GM10266 (cell line): ENCODE data around the gene OPA3.
"Not testable (repeated sequence)": the region's sequence is repeated elsewhere in the genome, so short reads cannot be mapped to it uniquely, and the experiment has no call there.

Source experiments
- DNase-seq: peaks from one replicate; pipeline ENCODE4 v3.0.0; 2012; ENCODE audit errors: extremely low spot score
- TF ChIP-seq, protein P1 (sequence below): IDR thresholded peaks from 2 replicates; pipeline ENCODE4 v1.5.1; 2012; ENCODE audit warnings: mild to moderate bottlenecking, low read depth; ENCODE audit not compliant: control insufficient read depth, insufficient read depth; ENCODE audit errors: missing control alignments

The OPA3 gene

DNA sequence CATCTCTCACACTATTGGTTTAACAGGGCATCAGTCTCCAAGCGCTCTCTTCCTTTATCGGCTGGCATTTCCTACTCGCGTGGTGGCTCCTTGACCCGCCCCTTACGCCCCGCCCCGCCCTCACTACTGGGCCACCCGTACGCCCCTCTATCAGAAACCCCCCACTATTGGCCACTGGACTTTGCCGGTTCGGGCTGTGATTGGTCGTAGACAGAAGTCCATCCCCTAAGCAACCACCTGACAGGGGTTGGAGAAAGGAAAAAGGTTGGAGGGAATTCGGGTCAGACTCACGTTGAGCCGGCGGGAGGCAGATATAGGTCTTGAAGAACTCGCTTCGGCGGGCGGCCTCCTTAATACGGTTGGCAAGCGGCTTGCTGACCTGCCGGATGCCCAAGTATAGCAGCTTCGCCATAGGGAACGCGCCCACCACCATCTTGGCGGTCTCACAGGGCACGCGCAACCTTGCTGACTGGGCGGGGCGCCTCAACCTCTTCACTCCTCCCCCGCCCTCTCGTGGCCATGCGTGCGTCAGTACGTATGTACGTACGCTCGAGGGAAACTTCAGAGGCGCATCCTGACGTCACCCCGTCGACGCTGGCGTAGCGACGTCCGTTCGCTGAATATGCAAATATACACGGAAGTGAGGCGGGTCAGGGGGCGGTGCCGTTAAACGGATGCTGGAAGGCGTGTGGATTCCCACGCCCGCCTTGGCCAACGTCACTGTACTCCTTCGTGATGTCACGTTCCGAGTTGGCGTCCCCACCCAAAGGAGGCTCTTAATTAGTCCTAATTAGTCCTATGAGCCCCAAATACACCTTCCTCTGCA lies at the start of gene OPA3:
Gene OPA3, minus strand, starts transcription at position 471 of the 826 bp plus-strand sequence. Its CDS starts 38 bp downstream, at position 433.
- TF ChIP-seq, protein P1, sequence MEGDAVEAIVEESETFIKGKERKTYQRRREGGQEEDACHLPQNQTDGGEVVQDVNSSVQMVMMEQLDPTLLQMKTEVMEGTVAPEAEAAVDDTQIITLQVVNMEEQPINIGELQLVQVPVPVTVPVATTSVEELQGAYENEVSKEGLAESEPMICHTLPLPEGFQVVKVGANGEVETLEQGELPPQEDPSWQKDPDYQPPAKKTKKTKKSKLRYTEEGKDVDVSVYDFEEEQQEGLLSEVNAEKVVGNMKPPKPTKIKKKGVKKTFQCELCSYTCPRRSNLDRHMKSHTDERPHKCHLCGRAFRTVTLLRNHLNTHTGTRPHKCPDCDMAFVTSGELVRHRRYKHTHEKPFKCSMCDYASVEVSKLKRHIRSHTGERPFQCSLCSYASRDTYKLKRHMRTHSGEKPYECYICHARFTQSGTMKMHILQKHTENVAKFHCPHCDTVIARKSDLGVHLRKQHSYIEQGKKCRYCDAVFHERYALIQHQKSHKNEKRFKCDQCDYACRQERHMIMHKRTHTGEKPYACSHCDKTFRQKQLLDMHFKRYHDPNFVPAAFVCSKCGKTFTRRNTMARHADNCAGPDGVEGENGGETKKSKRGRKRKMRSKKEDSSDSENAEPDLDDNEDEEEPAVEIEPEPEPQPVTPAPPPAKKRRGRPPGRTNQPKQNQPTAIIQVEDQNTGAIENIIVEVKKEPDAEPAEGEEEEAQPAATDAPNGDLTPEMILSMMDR = peak; percentile 3
- DNase-seq = peak; percentile 97

DNA sequence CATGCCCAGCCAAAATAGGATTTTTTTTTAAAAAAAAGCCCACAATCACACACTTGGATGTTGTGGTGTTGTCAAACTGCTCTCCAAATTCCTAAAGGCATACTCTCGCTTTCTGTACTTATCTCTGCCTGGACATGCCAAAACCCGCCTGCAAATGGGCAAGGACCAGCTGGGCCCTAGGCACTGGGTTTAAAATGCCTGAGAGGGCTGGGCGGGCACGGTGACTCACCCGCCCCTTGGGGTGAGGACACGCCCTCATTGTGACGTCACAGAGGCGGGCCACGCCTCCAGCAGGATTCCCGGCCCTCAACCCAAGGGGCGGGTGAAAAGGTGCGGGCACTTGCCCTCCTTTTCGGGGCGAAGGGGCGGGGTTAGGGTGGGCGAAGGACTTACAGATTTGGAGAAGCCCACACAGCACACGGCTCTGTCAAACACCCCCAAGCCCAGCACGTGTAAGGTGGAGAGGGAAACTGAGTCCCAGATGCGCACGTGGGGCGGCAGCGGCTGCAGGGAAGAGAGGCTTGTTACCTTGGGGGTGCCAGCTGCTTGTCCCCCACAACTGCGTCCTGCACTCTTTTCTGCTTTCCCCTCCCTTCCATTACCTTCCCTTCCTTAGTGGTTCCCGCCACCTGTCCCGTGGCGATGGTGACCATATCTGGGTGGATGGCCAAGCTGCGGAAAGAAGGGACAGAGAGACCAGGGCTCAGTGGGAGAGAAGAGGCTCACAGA lies 48.0 kb upstream of the OPA3 start:
- TF ChIP-seq, protein P1 = no peak
- DNase-seq = peak; percentile 39

DNA sequence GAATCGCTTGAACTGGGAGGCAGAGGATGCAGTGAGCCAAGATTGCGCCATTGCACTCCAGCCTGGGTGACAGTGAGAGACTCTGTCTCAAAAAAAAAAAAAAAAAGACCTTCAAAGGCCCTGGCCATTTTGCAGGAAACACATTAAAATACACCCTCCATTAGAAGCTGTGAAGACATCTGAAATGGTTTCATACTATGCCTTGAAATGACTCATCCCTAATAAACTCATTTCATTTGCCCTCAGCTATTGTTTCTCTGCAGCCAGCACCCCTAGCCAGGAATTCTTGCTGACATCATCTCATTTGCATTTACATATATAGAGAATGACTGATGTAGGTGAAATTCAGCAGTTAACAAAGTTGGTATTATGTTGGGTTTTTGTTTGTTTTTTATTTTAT lies 45.9 kb upstream of the OPA3 start:
- DNase-seq = peak; percentile 77
- TF ChIP-seq, protein P1 = no peak

DNA sequence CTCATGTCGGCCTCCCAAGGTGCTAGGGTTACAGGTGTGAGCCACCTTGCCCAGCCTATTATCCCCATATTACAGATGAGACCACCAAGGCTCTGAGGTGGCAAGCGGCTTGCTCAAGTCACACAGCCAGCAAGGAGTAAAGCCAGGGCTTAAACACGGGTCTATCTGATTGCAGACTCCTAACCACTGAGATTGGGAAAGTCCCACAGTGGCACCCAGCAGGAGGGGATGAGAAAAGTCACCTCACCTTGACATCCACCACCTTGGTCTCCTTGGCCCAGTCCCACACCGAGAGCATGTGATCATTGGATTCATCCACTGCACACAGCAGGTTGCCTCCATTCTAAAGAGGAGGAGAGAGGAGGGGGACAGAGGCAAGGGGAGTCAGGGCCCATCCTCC lies 45.1 kb upstream of the OPA3 start:
- TF ChIP-seq, protein P1 = no peak
- no peak for DNase-seq

DNA sequence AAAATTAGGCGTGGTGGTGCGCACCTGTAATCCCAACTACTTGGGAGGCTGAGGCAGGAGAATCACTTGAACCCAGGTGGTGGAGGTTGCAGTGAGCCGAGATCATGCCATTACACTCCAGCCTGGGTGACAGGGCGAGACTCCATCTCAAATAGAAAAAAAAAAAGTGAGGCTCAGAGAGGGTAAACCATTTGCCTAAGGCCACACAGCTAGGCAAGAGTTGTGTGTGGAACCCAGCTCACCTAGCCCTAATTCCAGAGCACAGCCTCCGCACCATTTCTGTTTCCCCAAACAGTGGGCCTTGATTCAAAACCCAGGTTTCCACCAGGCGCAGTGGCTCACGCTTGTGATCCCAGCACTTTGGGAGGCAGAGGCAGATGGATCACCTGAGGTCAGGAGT lies 43.6 kb upstream of the OPA3 start:
- not testable (repeated sequence) for DNase-seq

DNA sequence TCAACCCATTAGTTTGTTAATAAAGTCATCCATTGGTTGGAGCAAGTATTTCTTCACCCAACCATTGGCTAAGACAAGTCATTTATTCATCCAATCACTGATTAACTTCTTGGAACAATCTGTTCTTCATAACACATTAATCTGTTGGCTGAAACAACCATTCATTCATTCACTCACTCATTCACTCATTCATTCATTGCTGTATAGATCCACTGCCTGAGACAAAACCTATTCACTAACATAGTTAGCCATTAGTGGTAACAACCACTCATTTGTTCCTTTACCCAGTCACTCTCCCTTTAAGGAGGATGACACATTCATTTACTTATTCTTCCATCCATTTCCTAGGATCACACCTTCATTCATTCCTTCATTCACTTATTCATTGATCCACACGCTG lies 39.4 kb upstream of the OPA3 start:
- no peak for DNase-seq
- TF ChIP-seq, protein P1 = no peak

DNA sequence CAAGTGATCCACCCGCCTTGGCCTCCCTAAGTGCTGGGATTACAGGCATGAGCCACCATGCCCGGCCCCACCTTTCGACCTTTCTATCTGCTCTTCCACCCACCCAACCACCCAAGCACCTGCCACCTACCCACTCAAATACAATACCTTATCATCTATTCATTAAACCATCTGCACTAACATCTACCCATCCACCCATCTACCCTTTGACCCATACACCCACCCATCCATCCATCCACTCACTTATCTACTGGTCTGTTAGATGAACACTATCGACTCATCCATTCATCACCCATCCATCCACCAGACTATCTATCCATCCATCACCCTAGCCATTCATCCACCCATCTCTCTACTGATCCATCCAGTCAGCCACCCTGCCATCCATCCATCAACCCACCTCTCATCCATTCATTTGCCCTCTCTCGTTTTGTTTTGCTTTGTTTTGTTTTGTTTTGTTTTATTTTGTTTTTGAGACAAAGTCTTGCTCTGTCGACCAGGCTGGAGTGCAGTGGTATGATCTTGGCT lies 37.4 kb upstream of the OPA3 start:
- TF ChIP-seq, protein P1 = no peak
- no peak for DNase-seq
